Measurements from ENCODE around the gene KCNIP4.

- TF ChIP-seq CTCF (IDR thresholded peaks at IDR 0.05) (no peak), EZH2 (IDR thresholded peaks at IDR 0.05; ENCODE audit: borderline replicate concordance, insufficient read depth, low read depth, low read length, poor library complexity, severe bottlenecking) (no peak)
Observed at GRCh38 chr4:21652508-21653231, 295.9 kb downstream of the KCNIP4 start.
